ENCODE data around the gene RXFP4. TPM values are rescaled to one million over a fixed set of nuclear protein-coding genes. Genes with fewer than 3 reads are reported as not detected.

RXFP4 gene
- total and polyA plus RNA-seq, 9 of the 15 experiments (the other 6 are each of a cell fraction or from before 2014, with no cell fraction given): 0.64 TPM; not detected in 8

- TF ChIP-seq PATZ1 (CRISPR knock-in tag; IDR thresholded peaks at IDR 0.05; ENCODE audit: borderline replicate concordance) (no peak), RFX1 (IDR thresholded peaks at IDR 0.05) (no peak), MBD1 (CRISPR knock-in tag; IDR thresholded peaks at IDR 0.05) (no peak), CLOCK (CRISPR knock-in tag; IDR thresholded peaks at IDR 0.05; ENCODE audit: borderline replicate concordance) (0 out of 2 replicates have a peak, but pooled peaks have one; percentile 22), KAT2B (IDR thresholded peaks at IDR 0.05; ENCODE audit: low read depth, low read length) (no peak), TFE3 (CRISPR knock-in tag; IDR thresholded peaks at IDR 0.05) (no peak), HCFC1 (IDR thresholded peaks at IDR 0.05; ENCODE audit: low read depth, low read length) (no peak), THAP12 (CRISPR knock-in tag; IDR thresholded peaks at IDR 0.05) (0 out of 2 replicates have a peak, but pooled peaks have one; percentile 43), FUS (optimal IDR thresholded peaks at IDR 0.05; ENCODE audit: low read depth, low read length) (no peak), NR1H2 (CRISPR knock-in tag; IDR thresholded peaks at IDR 0.05) (no peak), KLF16 (IDR thresholded peaks at IDR 0.05) (no peak), SRF (CRISPR knock-in tag; IDR thresholded peaks at IDR 0.05) (no peak), ZNF347 (CRISPR knock-in tag; IDR thresholded peaks at IDR 0.05; ENCODE audit: low read depth) (no peak), ZNF511 (CRISPR knock-in tag; IDR thresholded peaks at IDR 0.05) (no peak), DPF2 (IDR thresholded peaks at IDR 0.05) (peak; percentile 78), CAMTA2 (CRISPR knock-in tag; conservative IDR thresholded peaks at IDR 0.05) (no peak), CBFA2T2 (conservative IDR thresholded peaks at IDR 0.05) (no peak)
These were observed 29.2 kb downstream of the RXFP4 start (continued) for GRCh38 chr1:155970531-155971167.
